Measurements from ENCODE around the gene BMP2K. TPM values are rescaled to one million over a fixed set of nuclear protein-coding genes. Genes with fewer than 3 reads are reported as not detected.

The BMP2K gene
- total and polyA plus RNA-seq, 2 experiments from 2014 or later: 8.2 to 32.5 TPM

DNA sequence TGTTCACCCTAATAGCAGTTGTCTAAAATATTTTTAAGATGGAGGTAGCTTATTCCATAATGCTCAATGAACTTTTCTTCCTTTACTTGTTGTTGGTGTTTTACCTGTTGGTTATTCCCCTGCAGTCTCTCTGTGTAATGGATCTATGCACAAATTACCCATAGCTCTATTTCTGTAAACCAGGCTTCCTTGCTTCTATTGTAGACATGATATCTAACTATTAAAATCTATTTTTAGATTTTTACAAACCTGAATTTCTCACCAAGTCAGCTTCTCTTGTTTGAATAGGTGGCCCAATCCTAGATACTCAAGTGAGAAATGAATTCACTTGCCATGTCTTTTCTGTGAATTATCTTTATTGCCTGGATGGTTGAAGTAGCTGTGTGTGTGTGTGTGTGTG is 24.8 kb downstream of the BMP2K start:
- Mint-ChIP-seq H3K36me3 (ENCODE audit: low read depth) (no peaks in the 10 kb centered on the region; the same call in 1 of the 3 replicates), H3K27ac (no peak overlapping the region), H3K4me3 (no peak overlapping the region), H3K4me1 (peaks cover 5% of the 10 kb centered on the region; the same call in 2 of the 3 replicates), H3K9me3 (no peaks in the 10 kb centered on the region; the same call in 2 of the 3 replicates), H3K27me3 (ENCODE audit: insufficient read depth, low read depth, poor library complexity) (no peaks in the 10 kb centered on the region)
- Histone ChIP-seq H3K4me1 (ENCODE audit: insufficient read depth) (no peaks in the 10 kb centered on the region; the same call in 1 of the 2 replicates), H3F3A (replicated peaks; ENCODE audit: low read depth) (no peaks in the 10 kb centered on the region), H3K27ac (ENCODE audit: low read depth) (no peak overlapping the region), H2AFZ (no peak overlapping the region), H4K20me1 (replicated peaks; ENCODE audit: insufficient read depth) (peaks cover 4% of the 10 kb centered on the region; the same call in 1 of the 2 replicates), H3K4me2 (no peak overlapping the region), H3K79me2 (replicated peaks; ENCODE audit: insufficient read depth) (peaks cover 88% of the 10 kb centered on the region), H3K4me3 (no peak overlapping the region), H3K36me3 (ENCODE audit: insufficient read depth) (no peaks in the 10 kb centered on the region), H3K27me3 (ENCODE audit: insufficient read depth) (no peaks in the 10 kb centered on the region), H3K9me2 (ENCODE audit: insufficient read depth) (no peaks in the 10 kb centered on the region)
- TF ChIP-seq EZH2 (IDR thresholded peaks at IDR 0.05; ENCODE audit: low read depth, unreplicated experiment): no peak
- no peak for TF ChIP-seq STAT1 (IDR thresholded peaks at IDR 0.05; ENCODE audit: unreplicated experiment)
- TF ChIP-seq NANOG (IDR thresholded peaks at IDR 0.05; ENCODE audit: borderline replicate concordance): no peak
- no peak for TF ChIP-seq CREB1 (CRISPR knock-in tag; IDR thresholded peaks at IDR 0.05; ENCODE audit: low read depth)
- TF ChIP-seq, protein P1, sequence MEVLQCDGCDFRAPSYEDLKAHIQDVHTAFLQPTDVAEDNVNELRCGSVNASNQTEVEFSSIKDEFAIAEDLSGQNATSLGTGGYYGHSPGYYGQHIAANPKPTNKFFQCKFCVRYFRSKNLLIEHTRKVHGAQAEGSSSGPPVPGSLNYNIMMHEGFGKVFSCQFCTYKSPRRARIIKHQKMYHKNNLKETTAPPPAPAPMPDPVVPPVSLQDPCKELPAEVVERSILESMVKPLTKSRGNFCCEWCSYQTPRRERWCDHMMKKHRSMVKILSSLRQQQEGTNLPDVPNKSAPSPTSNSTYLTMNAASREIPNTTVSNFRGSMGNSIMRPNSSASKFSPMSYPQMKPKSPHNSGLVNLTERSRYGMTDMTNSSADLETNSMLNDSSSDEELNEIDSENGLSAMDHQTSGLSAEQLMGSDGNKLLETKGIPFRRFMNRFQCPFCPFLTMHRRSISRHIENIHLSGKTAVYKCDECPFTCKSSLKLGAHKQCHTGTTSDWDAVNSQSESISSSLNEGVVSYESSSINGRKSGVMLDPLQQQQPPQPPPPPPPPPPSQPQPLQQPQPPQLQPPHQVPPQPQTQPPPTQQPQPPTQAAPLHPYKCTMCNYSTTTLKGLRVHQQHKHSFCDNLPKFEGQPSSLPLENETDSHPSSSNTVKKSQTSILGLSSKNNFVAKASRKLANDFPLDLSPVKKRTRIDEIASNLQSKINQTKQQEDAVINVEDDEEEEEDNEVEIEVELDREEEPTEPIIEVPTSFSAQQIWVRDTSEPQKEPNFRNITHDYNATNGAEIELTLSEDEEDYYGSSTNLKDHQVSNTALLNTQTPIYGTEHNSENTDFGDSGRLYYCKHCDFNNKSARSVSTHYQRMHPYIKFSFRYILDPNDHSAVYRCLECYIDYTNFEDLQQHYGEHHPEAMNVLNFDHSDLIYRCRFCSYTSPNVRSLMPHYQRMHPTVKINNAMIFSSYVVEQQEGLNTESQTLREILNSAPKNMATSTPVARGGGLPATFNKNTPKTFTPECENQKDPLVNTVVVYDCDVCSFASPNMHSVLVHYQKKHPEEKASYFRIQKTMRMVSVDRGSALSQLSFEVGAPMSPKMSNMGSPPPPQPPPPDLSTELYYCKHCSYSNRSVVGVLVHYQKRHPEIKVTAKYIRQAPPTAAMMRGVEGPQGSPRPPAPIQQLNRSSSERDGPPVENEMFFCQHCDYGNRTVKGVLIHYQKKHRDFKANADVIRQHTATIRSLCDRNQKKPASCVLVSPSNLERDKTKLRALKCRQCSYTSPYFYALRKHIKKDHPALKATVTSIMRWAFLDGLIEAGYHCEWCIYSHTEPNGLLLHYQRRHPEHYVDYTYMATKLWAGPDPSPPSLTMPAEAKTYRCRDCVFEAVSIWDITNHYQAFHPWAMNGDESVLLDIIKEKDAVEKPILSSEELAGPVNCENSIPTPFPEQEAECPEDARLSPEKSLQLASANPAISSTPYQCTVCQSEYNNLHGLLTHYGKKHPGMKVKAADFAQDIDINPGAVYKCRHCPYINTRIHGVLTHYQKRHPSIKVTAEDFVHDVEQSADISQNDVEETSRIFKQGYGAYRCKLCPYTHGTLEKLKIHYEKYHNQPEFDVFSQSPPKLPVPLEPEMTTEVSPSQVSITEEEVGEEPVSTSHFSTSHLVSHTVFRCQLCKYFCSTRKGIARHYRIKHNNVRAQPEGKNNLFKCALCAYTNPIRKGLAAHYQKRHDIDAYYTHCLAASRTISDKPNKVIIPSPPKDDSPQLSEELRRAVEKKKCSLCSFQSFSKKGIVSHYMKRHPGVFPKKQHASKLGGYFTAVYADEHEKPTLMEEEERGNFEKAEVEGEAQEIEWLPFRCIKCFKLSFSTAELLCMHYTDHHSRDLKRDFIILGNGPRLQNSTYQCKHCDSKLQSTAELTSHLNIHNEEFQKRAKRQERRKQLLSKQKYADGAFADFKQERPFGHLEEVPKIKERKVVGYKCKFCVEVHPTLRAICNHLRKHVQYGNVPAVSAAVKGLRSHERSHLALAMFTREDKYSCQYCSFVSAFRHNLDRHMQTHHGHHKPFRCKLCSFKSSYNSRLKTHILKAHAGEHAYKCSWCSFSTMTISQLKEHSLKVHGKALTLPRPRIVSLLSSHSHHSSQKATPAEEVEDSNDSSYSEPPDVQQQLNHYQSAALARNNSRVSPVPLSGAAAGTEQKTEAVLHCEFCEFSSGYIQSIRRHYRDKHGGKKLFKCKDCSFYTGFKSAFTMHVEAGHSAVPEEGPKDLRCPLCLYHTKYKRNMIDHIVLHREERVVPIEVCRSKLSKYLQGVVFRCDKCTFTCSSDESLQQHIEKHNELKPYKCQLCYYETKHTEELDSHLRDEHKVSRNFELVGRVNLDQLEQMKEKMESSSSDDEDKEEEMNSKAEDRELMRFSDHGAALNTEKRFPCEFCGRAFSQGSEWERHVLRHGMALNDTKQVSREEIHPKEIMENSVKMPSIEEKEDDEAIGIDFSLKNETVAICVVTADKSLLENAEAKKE (CRISPR knock-in tag; IDR thresholded peaks at IDR 0.05): no peak
- TF ChIP-seq, protein P2, sequence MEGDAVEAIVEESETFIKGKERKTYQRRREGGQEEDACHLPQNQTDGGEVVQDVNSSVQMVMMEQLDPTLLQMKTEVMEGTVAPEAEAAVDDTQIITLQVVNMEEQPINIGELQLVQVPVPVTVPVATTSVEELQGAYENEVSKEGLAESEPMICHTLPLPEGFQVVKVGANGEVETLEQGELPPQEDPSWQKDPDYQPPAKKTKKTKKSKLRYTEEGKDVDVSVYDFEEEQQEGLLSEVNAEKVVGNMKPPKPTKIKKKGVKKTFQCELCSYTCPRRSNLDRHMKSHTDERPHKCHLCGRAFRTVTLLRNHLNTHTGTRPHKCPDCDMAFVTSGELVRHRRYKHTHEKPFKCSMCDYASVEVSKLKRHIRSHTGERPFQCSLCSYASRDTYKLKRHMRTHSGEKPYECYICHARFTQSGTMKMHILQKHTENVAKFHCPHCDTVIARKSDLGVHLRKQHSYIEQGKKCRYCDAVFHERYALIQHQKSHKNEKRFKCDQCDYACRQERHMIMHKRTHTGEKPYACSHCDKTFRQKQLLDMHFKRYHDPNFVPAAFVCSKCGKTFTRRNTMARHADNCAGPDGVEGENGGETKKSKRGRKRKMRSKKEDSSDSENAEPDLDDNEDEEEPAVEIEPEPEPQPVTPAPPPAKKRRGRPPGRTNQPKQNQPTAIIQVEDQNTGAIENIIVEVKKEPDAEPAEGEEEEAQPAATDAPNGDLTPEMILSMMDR (conservative IDR thresholded peaks at IDR 0.05; ENCODE audit: low read depth in 2 of 2): no peak
- no peak for TF ChIP-seq POLR2AphosphoS5 (IDR thresholded peaks at IDR 0.05; ENCODE audit: low read depth)
- no peak for TF ChIP-seq EZH2phosphoT487 (IDR thresholded peaks at IDR 0.05; ENCODE audit: unreplicated experiment)
- no peak for TF ChIP-seq ZNF331 (CRISPR knock-in tag; IDR thresholded peaks at IDR 0.05; ENCODE audit: low read depth)
- TF ChIP-seq, protein P3, sequence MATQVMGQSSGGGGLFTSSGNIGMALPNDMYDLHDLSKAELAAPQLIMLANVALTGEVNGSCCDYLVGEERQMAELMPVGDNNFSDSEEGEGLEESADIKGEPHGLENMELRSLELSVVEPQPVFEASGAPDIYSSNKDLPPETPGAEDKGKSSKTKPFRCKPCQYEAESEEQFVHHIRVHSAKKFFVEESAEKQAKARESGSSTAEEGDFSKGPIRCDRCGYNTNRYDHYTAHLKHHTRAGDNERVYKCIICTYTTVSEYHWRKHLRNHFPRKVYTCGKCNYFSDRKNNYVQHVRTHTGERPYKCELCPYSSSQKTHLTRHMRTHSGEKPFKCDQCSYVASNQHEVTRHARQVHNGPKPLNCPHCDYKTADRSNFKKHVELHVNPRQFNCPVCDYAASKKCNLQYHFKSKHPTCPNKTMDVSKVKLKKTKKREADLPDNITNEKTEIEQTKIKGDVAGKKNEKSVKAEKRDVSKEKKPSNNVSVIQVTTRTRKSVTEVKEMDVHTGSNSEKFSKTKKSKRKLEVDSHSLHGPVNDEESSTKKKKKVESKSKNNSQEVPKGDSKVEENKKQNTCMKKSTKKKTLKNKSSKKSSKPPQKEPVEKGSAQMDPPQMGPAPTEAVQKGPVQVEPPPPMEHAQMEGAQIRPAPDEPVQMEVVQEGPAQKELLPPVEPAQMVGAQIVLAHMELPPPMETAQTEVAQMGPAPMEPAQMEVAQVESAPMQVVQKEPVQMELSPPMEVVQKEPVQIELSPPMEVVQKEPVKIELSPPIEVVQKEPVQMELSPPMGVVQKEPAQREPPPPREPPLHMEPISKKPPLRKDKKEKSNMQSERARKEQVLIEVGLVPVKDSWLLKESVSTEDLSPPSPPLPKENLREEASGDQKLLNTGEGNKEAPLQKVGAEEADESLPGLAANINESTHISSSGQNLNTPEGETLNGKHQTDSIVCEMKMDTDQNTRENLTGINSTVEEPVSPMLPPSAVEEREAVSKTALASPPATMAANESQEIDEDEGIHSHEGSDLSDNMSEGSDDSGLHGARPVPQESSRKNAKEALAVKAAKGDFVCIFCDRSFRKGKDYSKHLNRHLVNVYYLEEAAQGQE (IDR thresholded peaks at IDR 0.05; ENCODE audit: unreplicated experiment): no peak
- TF ChIP-seq JUNB (IDR thresholded peaks at IDR 0.05; ENCODE audit: unreplicated experiment): no peak
- no peak for TF ChIP-seq ZNF114 (CRISPR knock-in tag; IDR thresholded peaks at IDR 0.05)
- TF ChIP-seq, protein P4, sequence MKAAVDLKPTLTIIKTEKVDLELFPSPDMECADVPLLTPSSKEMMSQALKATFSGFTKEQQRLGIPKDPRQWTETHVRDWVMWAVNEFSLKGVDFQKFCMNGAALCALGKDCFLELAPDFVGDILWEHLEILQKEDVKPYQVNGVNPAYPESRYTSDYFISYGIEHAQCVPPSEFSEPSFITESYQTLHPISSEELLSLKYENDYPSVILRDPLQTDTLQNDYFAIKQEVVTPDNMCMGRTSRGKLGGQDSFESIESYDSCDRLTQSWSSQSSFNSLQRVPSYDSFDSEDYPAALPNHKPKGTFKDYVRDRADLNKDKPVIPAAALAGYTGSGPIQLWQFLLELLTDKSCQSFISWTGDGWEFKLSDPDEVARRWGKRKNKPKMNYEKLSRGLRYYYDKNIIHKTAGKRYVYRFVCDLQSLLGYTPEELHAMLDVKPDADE (IDR thresholded peaks at IDR 0.05): no peak
- no peak for ATAC-seq
- no peak for DNase-seq (ENCODE audit: low spot score)

Data from GM23338 (cell line).